CD4-positive, alpha-beta memory T cell (primary cell): ENCODE measurements around the gene CORO7. TPM values are rescaled to one million over a fixed set of nuclear protein-coding genes. Genes with fewer than 3 reads are reported as not detected.
"Not testable (repeated sequence)": the region's sequence is repeated elsewhere in the genome, so short reads cannot be mapped to it uniquely, and the experiment has no call there.

Source experiments
- CTCF ChIA-PET: fragments of 350-600 bp; sonication (Branson Sonifier 250); formaldehyde crosslinking; loops from one replicate; lab custom pipeline; 2021; ENCODE audit warnings: inconsistent platforms; ENCODE audit not compliant: partially characterized antibody; lab: Charles Lee
- POLR2A ChIA-PET: fragments of 350-600 bp; sonication (Branson Sonifier 250); formaldehyde crosslinking; loops from one replicate; lab custom pipeline; 2021; ENCODE audit not compliant: partially characterized antibody; lab: Charles Lee
- DNase-seq, 5 donors: peaks; one replicate each; pipeline versions ENCODE4 v3.0.0 to v3.0.0-alpha.2; 2020 to 2022; ENCODE audit warnings: mixed read lengths in 1 of 5
- H3K27ac ChIP-seq: one replicate; pipeline ENCODE4 v1.7.0; 2013; ENCODE audit warnings: low read depth, low read length
- H3K27me3 ChIP-seq: 2 replicates; pipeline ENCODE4 v1.7.0; 2013; ENCODE audit warnings: mild to moderate bottlenecking, low read length, moderate library complexity; ENCODE audit not compliant: insufficient read depth
- H3K36me3 ChIP-seq: 2 replicates; pipeline ENCODE4 v1.7.0; 2013; ENCODE audit warnings: mild to moderate bottlenecking, low read length, moderate library complexity; ENCODE audit not compliant: insufficient read depth
- H3K4me1 ChIP-seq: 2 replicates; pipeline ENCODE4 v1.7.0; 2013; ENCODE audit warnings: mild to moderate bottlenecking, low read length, moderate library complexity; ENCODE audit not compliant: insufficient read depth
- H3K4me3 ChIP-seq, 2 donors: one replicate each; pipeline ENCODE4 v1.7.0; 2013; ENCODE audit warnings: low read length in 2 of 2, mild to moderate bottlenecking in 1 of 2
- H3K9me3 ChIP-seq, 2 donors: one replicate each; pipeline ENCODE4 v1.7.0; 2013; ENCODE audit warnings: low read length in 2 of 2, control low read depth in 1 of 2; ENCODE audit not compliant: control insufficient read depth in 1 of 2
- H3K27ac Mint-ChIP-seq, 7 donors: one replicate each; pipeline ENCODE4 v1.8.0; 2020 to 2021; ENCODE audit warnings: mixed read lengths in 7 of 7, mild to moderate bottlenecking in 6 of 7, inconsistent platforms in 3 of 7, moderate library complexity in 3 of 7
- H3K27me3 Mint-ChIP-seq, 2 donors: one replicate each; pipeline ENCODE4 v1.8.0; 2020 to 2021; ENCODE audit warnings: mixed read lengths in 2 of 2
- H3K36me3 Mint-ChIP-seq, 2 donors: one replicate each; pipeline ENCODE4 v1.8.0; 2020 to 2021; ENCODE audit warnings: mixed read lengths in 2 of 2, inconsistent platforms in 1 of 2, mild to moderate bottlenecking in 1 of 2
- H3K4me1 Mint-ChIP-seq, 4 donors: one replicate each; pipeline ENCODE4 v1.8.0; 2020 to 2021; ENCODE audit warnings: mixed read lengths in 4 of 4, mild to moderate bottlenecking in 1 of 4
- H3K4me3 Mint-ChIP-seq, 8 donors: one replicate each; pipeline ENCODE4 v1.8.0; 2020 to 2021; ENCODE audit warnings: mixed read lengths in 8 of 8, mild to moderate bottlenecking in 7 of 8, moderate library complexity in 6 of 8, inconsistent platforms in 3 of 8
- H3K9me3 Mint-ChIP-seq, 8 donors: one replicate each; pipeline ENCODE4 v1.8.0; 2020 to 2021; ENCODE audit warnings: mixed read lengths in 8 of 8, mild to moderate bottlenecking in 5 of 8, inconsistent platforms in 3 of 8, moderate library complexity in 1 of 8
- intact Hi-C: fragments of 100-400 bp; cut with micrococcal nuclease; formaldehyde crosslinking; loops from one replicate; pipeline ENCODE4 v1.15.1; 2023
- polyA plus RNA-seq, 2 donors: library from polyadenylated mRNA; unstranded; fragments of 300-500 nt; fragmentation: Illumina TruSeq; gene quantifications; one replicate each; pipeline ENCODE4 v1.2.3, GENCODE V29; 2021
- total RNA-seq, 2 experiments: library from RNA; stranded (reverse); gene quantifications; one replicate each; pipeline ENCODE4 v1.2.3, GENCODE V29; 2021

The CORO7 gene
- total and polyA plus RNA-seq, 4 experiments from 2014 or later, result 48.2 to 184 (median 157) TPM

- Histone ChIP-seq H3K27me3 (no peaks in the 10 kb centered on the region), H3K4me3 (no peak overlapping the region), H3K27ac (no peak overlapping the region), H3K9me3 (no peaks in the 10 kb centered on the region), H3K36me3 (peaks cover 9% of the 10 kb centered on the region), H3K4me1 (no peaks in the 10 kb centered on the region)
- POLR2A ChIA-PET, result no interaction called here
- Mint-ChIP-seq H3K9me3 (no peaks in the 10 kb centered on the region), H3K4me1 (peaks cover 0 to under 1% (median 0%) of the 10 kb centered on the region in 4 donors), H3K36me3 (peaks cover 0 to 6% of the 10 kb centered on the region in 2 donors), H3K4me3 (peak overlapping the region in 1 of 8 donors; percentile 25), H3K27ac (peak overlapping the region in 1 of 7 donors; percentile 48), H3K27me3 (no peaks in the 10 kb centered on the region)
- CTCF ChIA-PET, result interaction anchor here (0.5 to 13.3 kb wide), 3 partner anchors 25 to 119 kb away, joined by 3 to 161 read pairs (median 4); no protein-coding TSS in a partner anchor
- intact Hi-C loops, result no loop called here
- DNase-seq, result no peak
Observed at GRCh38 chr16:4334724-4335495, 81.5 kb downstream of the CORO7 start.

- H3K36me3 ChIP-seq, H3K27me3 Mint-ChIP-seq, H3K4me3 Mint-ChIP-seq, H3K27ac ChIP-seq, H3K4me1 Mint-ChIP-seq, intact Hi-C loops, H3K4me1 ChIP-seq, H3K9me3 Mint-ChIP-seq, H3K27me3 ChIP-seq, DNase-seq, H3K36me3 Mint-ChIP-seq, H3K9me3 ChIP-seq, H3K4me3 ChIP-seq, POLR2A ChIA-PET: not testable (repeated sequence)
- CTCF ChIA-PET, result interaction anchor here (13.3 kb wide), 1 partner anchor 45 kb away, joined by 161 read pairs; no protein-coding TSS in a partner anchor
- peak overlapping the region in 2 of 7 donors; percentile 44 to 69 for H3K27ac Mint-ChIP-seq
Observed at GRCh38 chr16:4333714-4334113, 82.7 kb downstream of the CORO7 start.

- POLR2A ChIA-PET, result no interaction called here
- Histone ChIP-seq H3K9me3 (no peaks in the 10 kb centered on the region), H3K4me3 (no peak overlapping the region), H3K27me3 (no peaks in the 10 kb centered on the region), H3K27ac (no peak overlapping the region), H3K4me1 (peaks cover 3% of the 10 kb centered on the region), H3K36me3 (no peaks in the 10 kb centered on the region)
- CTCF ChIA-PET, result interaction anchor here (13.3 kb wide), 1 partner anchor 44 kb away, joined by 161 read pairs; no protein-coding TSS in a partner anchor
- H3K4me3 Mint-ChIP-seq, result no peak overlapping the region
- H3K36me3 Mint-ChIP-seq, result peaks cover 0 to 2% of the 10 kb centered on the region in 2 donors
- H3K27ac Mint-ChIP-seq, result peak overlapping the region in 1 of 7 donors; percentile 44
- H3K27me3 Mint-ChIP-seq, result no peaks in the 10 kb centered on the region
- peaks cover 0 to 5% (median under 1%) of the 10 kb centered on the region in 4 donors for H3K4me1 Mint-ChIP-seq
- no peak for DNase-seq
- intact Hi-C loops, result no loop called here
- H3K9me3 Mint-ChIP-seq, result no peaks in the 10 kb centered on the region
Observed at GRCh38 chr16:4333308-4333638, 83.1 kb downstream of the CORO7 start.

- Histone ChIP-seq H3K4me1 (peaks cover 8% of the 10 kb centered on the region), H3K9me3 (no peaks in the 10 kb centered on the region), H3K27me3 (no peaks in the 10 kb centered on the region), H3K4me3 (no peak overlapping the region), H3K36me3 (no peaks in the 10 kb centered on the region), H3K27ac (no peak overlapping the region)
- no peak for DNase-seq
- ChIA-PET POLR2A (interaction anchor here (1.0 kb wide), 1 partner anchor 18 kb away, joined by 3 read pairs; no protein-coding TSS in a partner anchor), CTCF (interaction anchor here (1.0 to 13.3 kb wide), 4 partner anchors 44 to 393 kb away, joined by 3 to 161 read pairs (median 5); no protein-coding TSS in a partner anchor)
- Mint-ChIP-seq H3K27me3 (no peaks in the 10 kb centered on the region), H3K9me3 (no peaks in the 10 kb centered on the region), H3K27ac (no peak overlapping the region), H3K4me3 (no peak overlapping the region), H3K4me1 (peaks cover 0 to 5% (median 1%) of the 10 kb centered on the region in 4 donors), H3K36me3 (peaks cover 0 to 2% of the 10 kb centered on the region in 2 donors)
- intact Hi-C loops, result no loop called here
Observed at GRCh38 chr16:4332623-4333307, 83.6 kb downstream of the CORO7 start.

GRCh38 chr16:4332083-4332482 is 84.3 kb downstream of the CORO7 start:
- H3K27me3 Mint-ChIP-seq, result no peaks in the 10 kb centered on the region
- H3K27me3 ChIP-seq, result no peaks in the 10 kb centered on the region
- POLR2A ChIA-PET, result interaction anchor here (1.0 kb wide), 1 partner anchor 18 kb away, joined by 3 read pairs; no protein-coding TSS in a partner anchor
- peaks cover 0 to 5% (median 1%) of the 10 kb centered on the region in 4 donors for H3K4me1 Mint-ChIP-seq
- H3K36me3 ChIP-seq, result no peaks in the 10 kb centered on the region
- no peak overlapping the region for H3K27ac Mint-ChIP-seq
- intact Hi-C loops, result no loop called here
- H3K36me3 Mint-ChIP-seq, result no peaks in the 10 kb centered on the region
- H3K9me3 ChIP-seq, result no peaks in the 10 kb centered on the region
- no peak overlapping the region for H3K4me3 ChIP-seq
- DNase-seq, result no peak
- CTCF ChIA-PET, result interaction anchor here (0.8 to 13.3 kb wide), 11 partner anchors 20 to 392 kb away, joined by 3 to 161 read pairs (median 4); no protein-coding TSS in a partner anchor
- no peaks in the 10 kb centered on the region for H3K9me3 Mint-ChIP-seq
- peaks cover 9% of the 10 kb centered on the region for H3K4me1 ChIP-seq
- no peak overlapping the region for H3K4me3 Mint-ChIP-seq
- no peak overlapping the region for H3K27ac ChIP-seq

GRCh38 chr16:4330277-4330874 is 86.0 kb downstream of the CORO7 start:
- no peaks in the 10 kb centered on the region for H3K27me3 Mint-ChIP-seq
- DNase-seq, result peak; percentile 59 to 71 (median 61)
- no peaks in the 10 kb centered on the region for H3K9me3 ChIP-seq
- H3K36me3 ChIP-seq, result no peaks in the 10 kb centered on the region
- no peaks in the 10 kb centered on the region for H3K36me3 Mint-ChIP-seq
- ChIA-PET POLR2A (interaction anchor here (0.6 kb wide), 1 partner anchor 395 kb away, joined by 3 read pairs; no protein-coding TSS in a partner anchor), CTCF (interaction anchor here (0.6 to 13.3 kb wide), 16 partner anchors 8 to 391 kb away, joined by 3 to 161 read pairs (median 4); no protein-coding TSS in a partner anchor)
- H3K9me3 Mint-ChIP-seq, result no peaks in the 10 kb centered on the region
- H3K4me1 Mint-ChIP-seq, result peaks cover 0 to 5% (median 1%) of the 10 kb centered on the region in 4 donors
- H3K4me1 ChIP-seq, result peaks cover 9% of the 10 kb centered on the region
- intact Hi-C loops, result loop anchor here (1.0 to 2.0 kb wide), 5 partner anchors 23 to 392 kb away; no protein-coding TSS in a partner anchor
- no peak overlapping the region for H3K4me3 Mint-ChIP-seq
- H3K27ac Mint-ChIP-seq, result peak overlapping the region in 1 of 7 donors; percentile 50
- no peak overlapping the region for H3K27ac ChIP-seq
- H3K4me3 ChIP-seq, result no peak overlapping the region
- H3K27me3 ChIP-seq, result no peaks in the 10 kb centered on the region
